ENCODE data around the gene ERO1B. TPM values are rescaled to one million over a fixed set of nuclear protein-coding genes. Genes with fewer than 3 reads are reported as not detected.
"Not testable (repeated sequence)": the region's sequence is repeated elsewhere in the genome, so short reads cannot be mapped to it uniquely, and the experiment has no call there.

Gene ERO1B
- 10 to 100 TPM in 1 of 3 donors, 1 to 10 TPM in 2; 2.6 to 91.2 (median 6.5) TPM for polyA plus RNA-seq

GRCh38 chr1:236281654-236282424, at the start of gene ERO1B:
Gene ERO1B, minus strand, starts transcription at chr1:236281958. Its CDS starts 175 bp downstream, at chr1:236281783.
- 0 to 1% (median 0%) methylated on average over 74 to 81 of the region's 81 CpGs for whole genome bisulfite sequencing, 3 donors

DNA sequence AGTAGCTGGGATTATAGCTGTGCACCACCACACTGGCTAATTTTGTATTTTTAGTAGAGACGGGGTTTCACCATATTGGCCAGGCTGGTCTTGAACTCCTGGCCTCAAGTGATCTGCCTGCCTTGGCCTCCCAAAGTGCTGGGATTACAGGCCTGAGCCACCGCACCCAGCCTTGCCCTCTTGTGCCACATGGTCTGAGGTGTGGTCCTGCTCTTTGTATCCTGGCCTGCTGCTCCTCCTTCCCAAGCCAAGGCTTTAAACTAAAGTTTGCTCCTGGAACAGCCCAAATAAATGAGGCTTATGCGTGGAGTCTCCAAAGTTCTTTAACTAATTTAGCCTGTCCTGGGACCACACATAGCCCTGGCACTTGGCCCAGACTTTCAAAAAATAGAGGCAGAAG, 49.7 kb upstream of the ERO1B start:
- WGBS, 3 donors: 74 to 90% (median 76%) methylated on average over 3 of the region's 3 CpGs
- not testable (repeated sequence) for H3K27ac ChIP-seq (ENCODE audit: low read depth, low read length)

More at GRCh38 chr1:236281654-236282424, at the start of gene ERO1B:
- no peak within 1 kb of the TSS for H3K27ac ChIP-seq (ENCODE audit: low read depth, low read length)

GRCh38 chr1:236326432-236326831, 44.7 kb upstream of the ERO1B start:
- no peak overlapping the region for H3K27ac ChIP-seq (ENCODE audit: low read depth, low read length)
- 2 to 66% (median 19%) methylated on average over 1 of the region's 1 CpG for WGBS, 3 donors

DNA sequence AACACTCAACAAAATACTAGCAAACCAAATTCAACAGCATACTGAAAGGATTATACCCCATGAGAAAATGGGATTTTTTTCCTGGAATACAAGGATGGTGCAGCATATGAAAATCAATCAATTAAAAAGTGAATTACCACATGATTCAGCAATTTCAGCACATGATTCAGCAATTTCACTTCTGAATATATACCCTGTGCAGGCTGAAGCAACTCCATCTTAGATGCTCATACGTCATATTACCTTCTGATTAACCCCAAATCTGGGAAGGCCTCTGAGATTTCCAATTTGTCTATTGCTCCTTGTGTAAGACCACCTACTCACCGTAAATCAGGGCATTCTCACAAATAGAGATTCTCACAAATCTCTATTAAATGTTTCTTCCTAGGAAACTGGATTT, 43.8 kb upstream of the ERO1B start:
- H3K27ac ChIP-seq (ENCODE audit: low read depth, low read length): no peak overlapping the region
- 88 to 95% (median 94%) methylated on average over 2 of the region's 2 CpGs for WGBS, 3 donors

GRCh38 chr1:236323819-236324411, 42.2 kb upstream of the ERO1B start:
- H3K27ac ChIP-seq (ENCODE audit: low read depth, low read length): no peak overlapping the region

GRCh38 chr1:236322566-236323409, 41.0 kb upstream of the ERO1B start:
- no peak overlapping the region for H3K27ac ChIP-seq (ENCODE audit: low read depth, low read length)
- WGBS, 3 donors: 2 to 37% (median 34%) methylated on average over 1 of the region's 1 CpG

DNA sequence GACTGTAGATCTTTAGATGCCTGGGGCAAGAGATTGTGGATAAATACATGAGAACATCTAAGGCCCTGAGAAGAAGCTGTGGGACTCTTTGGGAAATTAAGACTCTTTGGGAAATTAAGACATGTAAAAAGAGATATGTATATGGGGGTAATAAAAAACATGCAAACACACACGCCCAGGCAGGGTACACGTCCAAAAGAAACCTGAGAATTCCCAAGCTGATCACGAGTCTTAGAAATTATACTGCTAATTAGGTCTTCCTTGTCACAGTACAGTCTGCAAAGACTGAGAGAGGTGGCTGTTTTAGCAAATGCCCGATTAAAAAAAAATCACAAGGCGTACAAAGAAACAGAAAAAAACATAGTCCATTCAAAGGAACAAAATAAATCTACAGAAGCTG, 39.3 kb upstream of the ERO1B start:
- WGBS, 3 donors: 75 to 88% (median 83%) methylated on average over 5 of the region's 5 CpGs
- H3K27ac ChIP-seq (ENCODE audit: low read depth, low read length): no peak overlapping the region

DNA sequence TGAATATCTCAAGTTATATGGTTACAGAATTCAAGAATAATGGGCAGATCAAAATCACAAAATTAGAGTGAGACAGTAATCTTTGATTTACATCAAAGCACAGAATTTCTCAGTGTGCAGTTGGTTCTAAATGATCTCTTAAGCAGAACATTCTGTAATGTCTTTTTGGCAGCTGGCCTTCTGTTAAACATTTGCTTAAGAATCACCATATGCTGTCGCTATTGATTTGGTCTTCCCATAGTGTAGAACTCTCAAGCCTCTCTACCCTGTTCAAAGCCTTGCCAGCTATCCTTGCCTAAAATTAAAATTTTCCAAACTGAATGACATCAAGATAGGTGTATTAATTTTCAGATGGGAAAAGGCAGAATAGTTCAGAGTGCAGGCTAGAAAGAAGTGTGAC, 38.9 kb upstream of the ERO1B start:
- no peak overlapping the region for H3K27ac ChIP-seq (ENCODE audit: low read depth, low read length)
- WGBS, 3 donors: 34 to 94% (median 94%) methylated on average over 1 of the region's 1 CpG

DNA sequence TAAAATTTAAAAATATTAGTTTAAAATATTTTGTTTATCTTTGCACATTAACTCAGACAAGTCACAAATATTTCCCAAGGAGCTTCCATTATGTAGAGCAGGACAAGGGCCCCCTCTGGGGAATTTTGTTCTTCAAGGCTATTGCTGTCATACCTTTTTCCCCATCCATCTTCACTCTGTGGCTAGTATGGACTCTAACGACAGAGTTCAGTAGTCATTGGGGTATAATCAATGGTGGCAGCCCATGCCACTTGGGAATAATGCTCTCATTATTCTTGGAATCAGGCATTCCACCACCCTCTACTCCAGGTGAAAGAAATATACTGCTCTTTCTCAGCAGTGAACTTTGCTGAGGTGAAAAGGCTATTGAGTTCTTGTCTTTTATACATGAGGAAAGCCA, 38.5 kb upstream of the ERO1B start:
- H3K27ac ChIP-seq (ENCODE audit: low read depth, low read length): no peak overlapping the region
- 35 to 87% (median 57%) methylated on average over 1 of the region's 1 CpG for WGBS, 3 donors

DNA sequence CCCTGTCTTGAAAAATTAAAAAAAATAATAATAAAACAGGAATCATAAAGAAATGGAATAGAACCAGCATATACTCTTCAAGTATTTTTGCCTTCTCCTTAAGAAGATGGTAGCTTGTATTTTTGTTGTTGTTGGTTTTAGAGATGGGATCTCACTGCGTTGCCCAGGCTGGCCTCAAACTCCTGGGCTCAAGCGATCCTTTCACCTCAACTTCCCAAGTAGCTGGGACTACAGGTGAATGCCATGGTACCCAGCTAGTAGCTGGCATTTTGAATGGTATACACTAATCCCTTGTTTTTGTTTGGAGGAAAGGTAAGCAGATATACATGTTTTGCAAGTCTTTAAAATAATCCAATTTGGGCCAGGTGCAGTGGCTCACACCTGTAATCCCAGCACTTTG, 34.7 kb upstream of the ERO1B start:
- 92 to 100% (median 95%) methylated on average over 2 of the region's 2 CpGs for WGBS, 3 donors

GRCh38 chr1:236315518-236315917, 33.8 kb upstream of the ERO1B start:
- WGBS, 3 donors: 69 to 80% (median 73%) methylated on average over 2 of the region's 2 CpGs
- no peak overlapping the region for H3K27ac ChIP-seq (ENCODE audit: low read depth, low read length)

More for the DNA sequence above, 34.7 kb upstream of the ERO1B start:
- no peak overlapping the region for H3K27ac ChIP-seq (ENCODE audit: low read depth, low read length)

DNA sequence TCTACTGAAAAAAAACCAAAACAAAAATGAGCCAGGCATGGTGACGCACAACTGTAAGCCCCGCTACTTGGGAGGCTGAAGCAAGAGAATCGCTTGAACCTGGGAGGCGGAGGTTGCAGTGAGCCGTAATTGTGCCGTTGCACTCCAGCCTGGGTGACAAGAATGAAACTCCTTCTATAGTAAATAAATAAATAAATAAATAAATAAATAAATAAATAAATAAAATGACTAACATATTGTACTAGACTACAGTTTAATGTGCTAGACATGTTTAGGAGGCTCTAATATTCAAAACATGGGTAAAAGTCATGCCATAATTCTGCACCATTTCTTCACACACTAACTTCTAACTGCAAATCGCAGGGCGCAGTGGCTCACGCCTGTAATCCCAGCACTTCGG, 33.3 kb upstream of the ERO1B start:
- H3K27ac ChIP-seq (ENCODE audit: low read depth, low read length): no peak overlapping the region
- 87 to 98% (median 89%) methylated on average over 10 of the region's 10 CpGs for WGBS, 3 donors

GRCh38 chr1:236314050-236314449, 32.3 kb upstream of the ERO1B start:
- WGBS, 3 donors: 86 to 89% (median 88%) methylated on average over 5 of the region's 5 CpGs
- not testable (repeated sequence) for H3K27ac ChIP-seq (ENCODE audit: low read depth, low read length)

DNA sequence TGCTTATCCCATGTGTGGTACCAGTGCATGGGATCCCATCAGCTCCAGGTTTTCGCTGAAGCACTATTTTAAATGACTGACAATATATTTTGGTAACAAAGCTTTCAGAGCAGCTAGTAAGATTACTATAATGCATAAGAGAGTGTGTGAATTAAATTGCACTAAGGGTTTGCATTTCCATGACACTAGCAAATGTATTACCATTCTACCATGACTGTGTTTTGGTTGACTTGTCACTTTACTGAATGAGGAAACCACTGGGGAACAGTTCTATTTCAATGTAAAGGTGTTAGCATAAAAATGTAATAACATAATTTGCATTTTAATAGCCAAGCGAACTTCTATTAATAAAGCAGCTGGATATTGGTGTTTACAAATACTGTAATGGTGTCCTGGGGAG, 31.7 kb upstream of the ERO1B start:
- WGBS, 3 donors: 83 to 93% (median 86%) methylated on average over 2 of the region's 2 CpGs
- no peak overlapping the region for H3K27ac ChIP-seq (ENCODE audit: low read depth, low read length)

DNA sequence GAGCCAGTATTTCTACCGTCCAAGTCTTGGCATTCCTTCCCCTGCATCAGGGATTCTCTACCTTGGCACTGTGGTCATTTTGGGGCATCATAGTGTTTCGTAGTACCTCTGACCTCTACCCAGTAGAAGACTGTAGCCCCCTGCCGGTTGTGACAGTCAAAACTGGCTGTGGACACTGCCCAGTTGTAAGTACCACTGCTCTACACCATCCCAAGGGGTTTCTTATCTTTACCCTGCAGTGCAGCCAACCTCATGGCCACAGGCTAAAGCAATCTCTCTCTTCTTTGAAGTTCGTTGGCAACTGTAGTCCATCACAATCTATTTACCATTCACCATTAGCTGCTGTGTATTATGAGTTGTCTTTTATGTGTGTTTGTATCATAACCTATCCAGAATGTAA, 29.3 kb upstream of the ERO1B start:
- H3K27ac ChIP-seq (ENCODE audit: low read depth, low read length): no peak overlapping the region
- 51 to 73% (median 69%) methylated on average over 4 of the region's 4 CpGs for WGBS, 3 donors

DNA sequence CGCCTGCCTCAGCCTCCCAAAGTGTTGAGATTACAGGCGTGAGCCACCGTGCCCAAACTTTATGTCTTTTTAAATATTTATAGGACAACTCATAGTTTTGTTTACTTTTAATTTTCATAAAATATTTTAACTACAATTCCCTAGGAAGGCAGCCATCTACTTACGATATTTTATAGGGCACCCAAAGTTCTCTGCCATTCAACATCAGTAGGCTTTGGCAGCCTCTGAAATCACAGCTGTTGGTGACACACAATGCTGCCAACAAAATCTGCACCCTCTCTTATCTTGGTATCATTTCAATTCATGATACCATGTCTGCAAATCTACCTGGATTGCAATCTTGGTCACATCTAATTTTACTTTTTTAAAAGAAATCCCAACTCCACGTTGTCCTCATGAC, 27.1 kb upstream of the ERO1B start:
- WGBS, 3 donors: 83 to 89% (median 89%) methylated on average over 5 of the region's 5 CpGs
- no peak overlapping the region for H3K27ac ChIP-seq (ENCODE audit: low read depth, low read length)

- H3K27ac ChIP-seq (ENCODE audit: low read depth, low read length): no peak overlapping the region
- 66 to 77% (median 66%) methylated on average over 6 of the region's 6 CpGs for WGBS, 3 donors
These were observed 25.7 kb upstream of the ERO1B start for GRCh38 chr1:236307435-236307834.

DNA sequence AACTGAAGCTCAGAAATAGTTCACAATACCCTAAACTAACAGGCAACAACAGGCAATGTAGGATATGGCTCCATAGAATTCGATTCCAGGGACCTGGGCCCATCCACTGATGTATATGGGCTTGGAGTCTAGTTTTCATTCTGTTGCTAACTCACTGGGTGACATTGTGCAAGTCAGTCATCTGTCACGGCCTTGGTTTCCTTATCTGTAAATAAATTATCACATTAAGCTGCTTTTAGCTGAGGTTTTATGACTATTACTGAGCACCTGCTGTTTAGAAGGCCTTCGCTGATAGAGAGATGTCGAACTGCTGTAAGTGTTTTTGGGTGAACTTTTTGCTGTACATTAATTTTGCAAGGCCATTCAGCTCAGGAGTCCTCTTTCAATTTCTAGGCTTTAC, 22.9 kb upstream of the ERO1B start:
- H3K27ac ChIP-seq (ENCODE audit: low read depth, low read length): no peak overlapping the region
- 50 to 83% (median 80%) methylated on average over 4 of the region's 4 CpGs for WGBS, 3 donors

GRCh38 chr1:236303675-236304074, 21.9 kb upstream of the ERO1B start:
- WGBS, 3 donors: 84 to 90% (median 88%) methylated on average over 4 of the region's 4 CpGs
- H3K27ac ChIP-seq (ENCODE audit: low read depth, low read length): no peak overlapping the region

All from adipose tissue (tissue), 3 donors.